GM23338 (cell line): ENCODE data around the gene TCN2. TPM values are rescaled to one million over a fixed set of nuclear protein-coding genes. Genes with fewer than 3 reads are reported as not detected.

Experiments
- ATAC-seq: fragments of 200-7000 bp; cut with Tn5 transposase; 3 replicates; pipeline ENCODE4 v1.9.1; 2020
- DNase-seq: peaks from one replicate; pipeline ENCODE4 v3.0.0-alpha.2; 2015; ENCODE audit warnings: low spot score
- H2AFZ ChIP-seq: fragments of 200-600 bp; sonication (generic); 2 replicates; pipeline ENCODE4 v1.8.0; 2016; ENCODE audit warnings: antibody characterized with exemption, mild to moderate bottlenecking, moderate library complexity
- H3F3A ChIP-seq: fragments of 200-600 bp; sonication (generic); replicated peaks from 2 replicates; pipeline ENCODE4 v1.8.0; 2017; ENCODE audit warnings: antibody characterized with exemption, mixed run types, low read depth
- H3K27ac ChIP-seq: fragments of 200-600 bp; sonication (generic); 2 replicates; pipeline ENCODE4 v1.6.1; 2016; ENCODE audit warnings: low read depth
- H3K27me3 ChIP-seq: fragments of 200-600 bp; sonication (generic); 2 replicates; pipeline ENCODE4 v1.8.0; 2016; ENCODE audit warnings: mild to moderate bottlenecking, mixed run types, moderate library complexity; ENCODE audit not compliant: insufficient read depth
- H3K36me3 ChIP-seq: fragments of 200-600 bp; sonication (generic); 2 replicates; pipeline ENCODE4 v1.8.0; 2016; ENCODE audit warnings: mild to moderate bottlenecking; ENCODE audit not compliant: insufficient read depth
- H3K4me1 ChIP-seq: fragments of 200-600 bp; sonication (generic); 2 replicates; pipeline ENCODE4 v1.8.0; 2016; ENCODE audit warnings: mild to moderate bottlenecking, moderate library complexity; ENCODE audit not compliant: insufficient read depth
- H3K4me2 ChIP-seq: fragments of 200-600 bp; sonication (generic); 2 replicates; pipeline ENCODE4 v1.7.1; 2017; ENCODE audit warnings: mixed run types
- H3K4me3 ChIP-seq: fragments of 200-600 bp; sonication (generic); 2 replicates; pipeline ENCODE4 v1.6.1; 2016; ENCODE audit warnings: mixed run types
- H3K79me2 ChIP-seq: fragments of 200-600 bp; sonication (generic); replicated peaks from 2 replicates; pipeline ENCODE4 v1.8.0; 2017; ENCODE audit warnings: mild to moderate bottlenecking; ENCODE audit not compliant: insufficient read depth
- H3K9me2 ChIP-seq: fragments of 200-600 bp; sonication (generic); 2 replicates; pipeline ENCODE4 v1.8.0; 2017; ENCODE audit not compliant: insufficient read depth
- H4K20me1 ChIP-seq: fragments of 200-600 bp; sonication (generic); replicated peaks from 2 replicates; pipeline ENCODE4 v1.8.0; 2017; ENCODE audit warnings: mild to moderate bottlenecking; ENCODE audit not compliant: insufficient read depth
- H3K27ac Mint-ChIP-seq: 2 replicates; pipeline ENCODE4 v1.8.0; 2020; ENCODE audit warnings: inconsistent platforms, mild to moderate bottlenecking, moderate library complexity, mixed read lengths
- H3K27me3 Mint-ChIP-seq: 3 replicates; pipeline ENCODE4 v1.8.0; 2022; ENCODE audit warnings: low read depth, mild to moderate bottlenecking, moderate library complexity, mixed read lengths, inconsistent platforms; ENCODE audit not compliant: insufficient read depth, poor library complexity
- H3K36me3 Mint-ChIP-seq: 3 replicates; pipeline ENCODE4 v1.8.0; 2021; ENCODE audit warnings: low read depth, mild to moderate bottlenecking, inconsistent platforms, moderate library complexity, mixed read lengths
- H3K4me1 Mint-ChIP-seq: 3 replicates; pipeline ENCODE4 v1.8.0; 2020; ENCODE audit warnings: mild to moderate bottlenecking, inconsistent platforms, mixed read lengths
- H3K4me3 Mint-ChIP-seq: 3 replicates; pipeline ENCODE4 v1.8.0; 2021; ENCODE audit warnings: moderate library complexity, mild to moderate bottlenecking, inconsistent platforms, mixed read lengths
- H3K9me3 Mint-ChIP-seq: 3 replicates; pipeline ENCODE4 v1.8.0; 2020; ENCODE audit warnings: moderate library complexity, mild to moderate bottlenecking, inconsistent platforms, mixed read lengths
- ETS1 ChIP-seq: IDR thresholded peaks from 2 replicates; pipeline ENCODE4 v1.6.1; 2016; ENCODE audit warnings: antibody characterized with exemption
- EZH2phosphoT487 ChIP-seq: fragments of 200-600 bp; sonication (generic); IDR thresholded peaks from one replicate; pipeline ENCODE4 v1.8.1; 2018; ENCODE audit warnings: antibody characterized with exemption; ENCODE audit not compliant: unreplicated experiment
- STAT1 ChIP-seq: IDR thresholded peaks from one replicate; pipeline ENCODE4 v1.6.1; 2016; ENCODE audit warnings: antibody characterized with exemption; ENCODE audit not compliant: unreplicated experiment
- ZNF114 ChIP-seq: fragments of 250-450 bp; sonication (Bioruptor Pico); IDR thresholded peaks from 2 replicates; pipeline ENCODE4 v1.5.0; 2020; ENCODE audit warnings: mild to moderate bottlenecking, moderate library complexity
- ZNF462 ChIP-seq: fragments of 250-450 bp; sonication (Bioruptor Pico); IDR thresholded peaks from 2 replicates; pipeline ENCODE4 v1.5.0; 2020; ENCODE audit warnings: mild to moderate bottlenecking, moderate library complexity
- polyA plus RNA-seq: library from polyadenylated mRNA; unstranded; fragments of >200 nt; fragmentation: Nextera tagmentation; extraction: Ambion mirVana; gene quantifications from 2 replicates; pipeline ENCODE4 v1.2.1, GENCODE V29; 2016
- total RNA-seq: library from RNA; depleted of rRNA; stranded (reverse); fragments of >200 nt; shearing (Covaris generic); gene quantifications from 2 replicates; pipeline ENCODE4 v1.2.3, GENCODE V29; 2014
- TF ChIP-seq, protein P1 (sequence below): IDR thresholded peaks from one replicate; pipeline ENCODE4 v1.6.1; 2018; ENCODE audit warnings: antibody characterized with exemption; ENCODE audit not compliant: unreplicated experiment

TCN2 gene
- total and polyA plus RNA-seq, 2 experiments from 2014 or later, result 12.9 to 38.1 TPM

GRCh38 chr22:30664798-30665197 lies 57.8 kb downstream of the TCN2 start:
- no peak for DNase-seq
- Histone ChIP-seq H3K27ac (no peak overlapping the region), H3K4me3 (no peak overlapping the region), H4K20me1 (no peaks in the 10 kb centered on the region), H3K79me2 (no peaks in the 10 kb centered on the region), H3K4me1 (peaks cover 16% of the 10 kb centered on the region), H3F3A (peaks cover 10% of the 10 kb centered on the region; the same call in 1 of the 2 replicates), H2AFZ (no peak overlapping the region), H3K36me3 (no peaks in the 10 kb centered on the region), H3K4me2 (no peak overlapping the region), H3K27me3 (peaks cover 20% of the 10 kb centered on the region), H3K9me2 (no peaks in the 10 kb centered on the region)
- TF ChIP-seq ZNF462 (CRISPR knock-in tag) (no peak), ZNF114 (no peak), ETS1 (no peak), STAT1 (no peak), EZH2phosphoT487 (no peak)
- TF ChIP-seq, protein P1, sequence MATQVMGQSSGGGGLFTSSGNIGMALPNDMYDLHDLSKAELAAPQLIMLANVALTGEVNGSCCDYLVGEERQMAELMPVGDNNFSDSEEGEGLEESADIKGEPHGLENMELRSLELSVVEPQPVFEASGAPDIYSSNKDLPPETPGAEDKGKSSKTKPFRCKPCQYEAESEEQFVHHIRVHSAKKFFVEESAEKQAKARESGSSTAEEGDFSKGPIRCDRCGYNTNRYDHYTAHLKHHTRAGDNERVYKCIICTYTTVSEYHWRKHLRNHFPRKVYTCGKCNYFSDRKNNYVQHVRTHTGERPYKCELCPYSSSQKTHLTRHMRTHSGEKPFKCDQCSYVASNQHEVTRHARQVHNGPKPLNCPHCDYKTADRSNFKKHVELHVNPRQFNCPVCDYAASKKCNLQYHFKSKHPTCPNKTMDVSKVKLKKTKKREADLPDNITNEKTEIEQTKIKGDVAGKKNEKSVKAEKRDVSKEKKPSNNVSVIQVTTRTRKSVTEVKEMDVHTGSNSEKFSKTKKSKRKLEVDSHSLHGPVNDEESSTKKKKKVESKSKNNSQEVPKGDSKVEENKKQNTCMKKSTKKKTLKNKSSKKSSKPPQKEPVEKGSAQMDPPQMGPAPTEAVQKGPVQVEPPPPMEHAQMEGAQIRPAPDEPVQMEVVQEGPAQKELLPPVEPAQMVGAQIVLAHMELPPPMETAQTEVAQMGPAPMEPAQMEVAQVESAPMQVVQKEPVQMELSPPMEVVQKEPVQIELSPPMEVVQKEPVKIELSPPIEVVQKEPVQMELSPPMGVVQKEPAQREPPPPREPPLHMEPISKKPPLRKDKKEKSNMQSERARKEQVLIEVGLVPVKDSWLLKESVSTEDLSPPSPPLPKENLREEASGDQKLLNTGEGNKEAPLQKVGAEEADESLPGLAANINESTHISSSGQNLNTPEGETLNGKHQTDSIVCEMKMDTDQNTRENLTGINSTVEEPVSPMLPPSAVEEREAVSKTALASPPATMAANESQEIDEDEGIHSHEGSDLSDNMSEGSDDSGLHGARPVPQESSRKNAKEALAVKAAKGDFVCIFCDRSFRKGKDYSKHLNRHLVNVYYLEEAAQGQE, result no peak
- peaks cover 15% of the 10 kb centered on the region for H3K4me1 Mint-ChIP-seq
- no peak for ATAC-seq
- H3K9me3 Mint-ChIP-seq, result peaks cover 3% of the 10 kb centered on the region; the same call in 1 of the 3 replicates
- peaks cover 14% of the 10 kb centered on the region for H3K27me3 Mint-ChIP-seq
- H3K36me3 Mint-ChIP-seq, result 0 out of 3 replicates have a peak, but pooled peaks cover under 1% of the 10 kb centered on the region
- no peak overlapping the region for H3K4me3 Mint-ChIP-seq
- H3K27ac Mint-ChIP-seq, result no peak overlapping the region
